ENCODE data around the gene CEP83. TPM values are rescaled to one million over a fixed set of nuclear protein-coding genes. Genes with fewer than 3 reads are reported as not detected.

Gene CEP83
- total and polyA plus RNA-seq, 9 of the 15 experiments (the other 6 are each of a cell fraction or from before 2014, with no cell fraction given): 5.3 to 40.5 (median 31.3) TPM

DNA sequence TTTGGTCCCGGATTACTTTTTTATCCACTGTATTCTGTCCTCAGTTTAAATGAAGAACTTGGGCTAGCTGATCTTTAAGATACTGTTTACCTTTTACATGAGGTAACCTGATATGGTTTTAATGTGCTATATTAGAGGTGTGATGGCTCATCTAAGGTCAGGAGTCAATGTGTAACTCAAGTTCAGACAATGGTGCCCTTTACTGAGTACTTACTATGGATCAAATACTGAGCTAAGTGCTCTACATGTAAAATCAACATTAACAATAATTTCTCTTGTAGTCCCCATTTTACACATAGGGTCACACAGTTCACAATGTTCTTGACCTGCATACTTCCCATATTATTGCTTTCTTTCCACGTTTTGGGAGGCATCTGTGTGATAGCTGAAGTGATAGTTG, 79.2 kb downstream of the CEP83 start (continued):
- TF ChIP-seq CHD2 (IDR thresholded peaks at IDR 0.05; ENCODE audit: low read depth, low read length) (no peak), PREB (CRISPR knock-in tag; IDR thresholded peaks at IDR 0.05) (no peak), MYC (IDR thresholded peaks at IDR 0.05; ENCODE audit: low read depth, low read length) (no peak), MYC (CRISPR knock-in tag; IDR thresholded peaks at IDR 0.05; ENCODE audit: borderline replicate concordance, low read depth) (no peak), RBM34 (IDR thresholded peaks at IDR 0.05; ENCODE audit: borderline replicate concordance, insufficient read depth, low read length) (no peak), NFIC (IDR thresholded peaks at IDR 0.05) (no peak), TCF7L2 (IDR thresholded peaks at IDR 0.05; ENCODE audit: low read depth, low read length) (no peak), MBD2 (IDR thresholded peaks at IDR 0.05; ENCODE audit: borderline replicate concordance, low read depth) (no peak), ARID3A (IDR thresholded peaks at IDR 0.05; ENCODE audit: borderline replicate concordance, low read depth, low read length) (no peak), MCM3 (IDR thresholded peaks at IDR 0.05) (no peak), TARDBP (IDR thresholded peaks at IDR 0.05) (no peak), CC2D1A (IDR thresholded peaks at IDR 0.05) (no peak)

Measured in K562 (cell line).